ENCODE results near the gene SLC13A4.

Gene SLC13A4

DNA sequence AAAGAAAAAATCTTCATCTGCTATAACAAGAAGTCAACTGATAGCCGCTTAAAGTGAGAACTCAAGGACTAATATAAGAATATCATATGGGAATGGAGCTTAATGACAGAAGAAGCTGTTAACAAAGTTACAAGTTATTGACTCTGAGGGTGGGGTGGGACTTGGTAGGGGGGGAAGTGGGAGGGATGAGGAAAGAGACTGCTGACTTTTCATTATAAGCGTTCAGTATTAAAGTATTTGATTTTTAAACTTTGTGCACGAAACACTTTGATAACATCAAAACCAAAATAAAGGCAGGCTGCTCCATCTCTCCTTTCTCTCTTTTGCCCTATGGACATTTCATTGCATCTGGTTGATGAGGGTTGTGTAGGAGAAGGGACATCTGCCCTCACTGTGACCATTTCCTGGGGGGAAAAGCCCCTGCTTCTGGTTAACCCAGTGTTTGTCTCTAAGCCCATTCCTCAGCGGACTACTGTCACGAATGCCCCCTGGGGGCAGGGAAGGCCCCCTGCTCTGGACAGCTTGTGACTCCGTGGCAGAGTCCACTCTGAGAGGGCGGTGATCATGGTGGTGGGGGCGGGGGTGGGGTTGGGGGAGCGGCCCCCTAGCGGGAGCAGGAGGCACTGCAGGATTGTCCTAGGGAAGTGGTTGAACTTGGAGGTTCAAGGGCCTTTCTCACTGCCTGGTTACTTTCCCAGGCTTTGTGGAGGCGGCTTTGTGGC is 17.4 kb downstream of the SLC13A4 start:
- Histone ChIP-seq H2AFZ (ENCODE audit: low read length) (no peak overlapping the region), H3K27ac (ENCODE audit: low read depth, low read length, poor library complexity, severe bottlenecking) (no peak overlapping the region), H3K9me3 (ENCODE audit: low read length) (no peaks in the 10 kb centered on the region), H3K9ac (ENCODE audit: low read length) (no peak overlapping the region), H3K4me2 (ENCODE audit: low read length) (no peak overlapping the region), H3K36me3 (ENCODE audit: insufficient read depth, low read length) (no peaks in the 10 kb centered on the region), H3K27me3 (ENCODE audit: insufficient read depth, low read length) (peaks cover 7% of the 10 kb centered on the region; the same call in 1 of the 2 replicates), H4K20me1 (ENCODE audit: insufficient read depth, low read length) (no peaks in the 10 kb centered on the region), H3K4me1 (ENCODE audit: insufficient read depth, low read length, severe bottlenecking) (no peaks in the 10 kb centered on the region), H3K79me2 (ENCODE audit: insufficient read depth, low read length) (no peaks in the 10 kb centered on the region), H3F3A (ENCODE audit: insufficient read depth, low read length) (no peaks in the 10 kb centered on the region), H3K4me3 (ENCODE audit: low read depth, low read length, poor library complexity, severe bottlenecking) (no peak overlapping the region), H3K9me2 (ENCODE audit: low read depth, low read length) (no peaks in the 10 kb centered on the region)
- TF ChIP-seq CTCF (IDR thresholded peaks at IDR 0.05; ENCODE audit: low read length) (peak; percentile 60), EZH2 (IDR thresholded peaks at IDR 0.05; ENCODE audit: borderline replicate concordance, low read length) (no peak)

- no peaks in the 10 kb centered on the region for H3K9me2 ChIP-seq (ENCODE audit: low read depth, low read length)
- H3F3A ChIP-seq (ENCODE audit: insufficient read depth, low read length) = no peaks in the 10 kb centered on the region
- no peak overlapping the region for H3K9ac ChIP-seq (ENCODE audit: low read length)
- H3K4me2 ChIP-seq (ENCODE audit: low read length) = no peak overlapping the region
- H3K4me1 ChIP-seq (ENCODE audit: insufficient read depth, low read length, severe bottlenecking) = no peaks in the 10 kb centered on the region
- no peaks in the 10 kb centered on the region for H3K79me2 ChIP-seq (ENCODE audit: insufficient read depth, low read length)
- H3K27me3 ChIP-seq (ENCODE audit: insufficient read depth, low read length) = peaks cover 7% of the 10 kb centered on the region; the same call in 1 of the 2 replicates
- H4K20me1 ChIP-seq (ENCODE audit: insufficient read depth, low read length) = no peaks in the 10 kb centered on the region
- no peak overlapping the region for H3K27ac ChIP-seq (ENCODE audit: low read depth, low read length, poor library complexity, severe bottlenecking)
- no peak overlapping the region for H2AFZ ChIP-seq (ENCODE audit: low read length)
- H3K36me3 ChIP-seq (ENCODE audit: insufficient read depth, low read length) = no peaks in the 10 kb centered on the region
- no peaks in the 10 kb centered on the region for H3K9me3 ChIP-seq (ENCODE audit: low read length)
- no peak for TF ChIP-seq EZH2 (IDR thresholded peaks at IDR 0.05; ENCODE audit: borderline replicate concordance, low read length)
- no peak overlapping the region for H3K4me3 ChIP-seq (ENCODE audit: low read depth, low read length, poor library complexity, severe bottlenecking)
Measured at GRCh38 chr7:135709508-135709907, 18.5 kb downstream of the SLC13A4 start.

GRCh38 chr7:135708041-135708440 is 19.9 kb downstream of the SLC13A4 start:
- Histone ChIP-seq H3K4me1 (ENCODE audit: insufficient read depth, low read length, severe bottlenecking) (no peaks in the 10 kb centered on the region), H3K79me2 (ENCODE audit: insufficient read depth, low read length) (no peaks in the 10 kb centered on the region), H4K20me1 (ENCODE audit: insufficient read depth, low read length) (no peaks in the 10 kb centered on the region), H2AFZ (ENCODE audit: low read length) (no peak overlapping the region), H3K27me3 (ENCODE audit: insufficient read depth, low read length) (peaks cover 7% of the 10 kb centered on the region; the same call in 1 of the 2 replicates), H3K9me3 (ENCODE audit: low read length) (no peaks in the 10 kb centered on the region), H3K4me3 (ENCODE audit: low read depth, low read length, poor library complexity, severe bottlenecking) (no peak overlapping the region), H3K9me2 (ENCODE audit: low read depth, low read length) (no peaks in the 10 kb centered on the region), H3K9ac (ENCODE audit: low read length) (no peak overlapping the region), H3K27ac (ENCODE audit: low read depth, low read length, poor library complexity, severe bottlenecking) (no peak overlapping the region), H3F3A (ENCODE audit: insufficient read depth, low read length) (no peaks in the 10 kb centered on the region), H3K4me2 (ENCODE audit: low read length) (no peak overlapping the region), H3K36me3 (ENCODE audit: insufficient read depth, low read length) (no peaks in the 10 kb centered on the region)
- no peak for TF ChIP-seq EZH2 (IDR thresholded peaks at IDR 0.05; ENCODE audit: borderline replicate concordance, low read length)
- no peak for TF ChIP-seq CTCF (IDR thresholded peaks at IDR 0.05; ENCODE audit: low read length)

DNA sequence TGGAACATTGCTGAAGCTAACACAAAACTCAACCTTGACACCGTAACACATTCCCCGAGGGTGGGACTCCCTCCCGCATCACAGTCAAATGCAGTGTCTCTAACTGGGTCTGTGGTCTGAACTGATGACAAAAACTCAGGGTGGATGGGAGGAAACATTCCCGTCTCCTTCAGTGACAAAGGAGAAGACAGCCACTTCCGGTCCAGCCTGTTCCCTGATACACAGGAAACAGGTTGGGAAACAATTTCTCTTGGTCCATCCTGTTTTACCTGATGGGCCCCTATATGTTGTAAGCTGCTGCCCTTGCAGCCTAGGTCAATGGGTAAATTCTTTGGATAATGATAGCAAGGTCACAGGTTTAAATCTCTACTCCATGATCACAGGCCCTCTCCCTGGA is 20.4 kb downstream of the SLC13A4 start:
- H3K4me3 ChIP-seq (ENCODE audit: low read depth, low read length, poor library complexity, severe bottlenecking) = no peak overlapping the region
- H3K9me3 ChIP-seq (ENCODE audit: low read length) = no peaks in the 10 kb centered on the region
- no peaks in the 10 kb centered on the region for H3K79me2 ChIP-seq (ENCODE audit: insufficient read depth, low read length)
- H3K9ac ChIP-seq (ENCODE audit: low read length) = no peak overlapping the region
- H3K36me3 ChIP-seq (ENCODE audit: insufficient read depth, low read length) = no peaks in the 10 kb centered on the region
- H3K4me2 ChIP-seq (ENCODE audit: low read length) = no peak overlapping the region
- no peak overlapping the region for H3K27ac ChIP-seq (ENCODE audit: low read depth, low read length, poor library complexity, severe bottlenecking)
- TF ChIP-seq EZH2 (IDR thresholded peaks at IDR 0.05; ENCODE audit: borderline replicate concordance, low read length) (no peak), CTCF (IDR thresholded peaks at IDR 0.05; ENCODE audit: low read length) (no peak)
- H3K27me3 ChIP-seq (ENCODE audit: insufficient read depth, low read length) = peaks cover 7% of the 10 kb centered on the region; the same call in 1 of the 2 replicates
- H3K9me2 ChIP-seq (ENCODE audit: low read depth, low read length) = no peaks in the 10 kb centered on the region
- H3F3A ChIP-seq (ENCODE audit: insufficient read depth, low read length) = no peaks in the 10 kb centered on the region
- no peak overlapping the region for H2AFZ ChIP-seq (ENCODE audit: low read length)
- no peaks in the 10 kb centered on the region for H3K4me1 ChIP-seq (ENCODE audit: insufficient read depth, low read length, severe bottlenecking)
- no peaks in the 10 kb centered on the region for H4K20me1 ChIP-seq (ENCODE audit: insufficient read depth, low read length)
